Neuronal stem cell (in vitro differentiated cells): Measurements from ENCODE around the gene SLCO2A1.

Experiments
- DNase-seq: peaks from one replicate; pipeline ENCODE4 v3.0.0-alpha.2; 2013; ENCODE audit warnings: low spot score
- H2AFZ ChIP-seq: one replicate; pipeline ENCODE4 v1.6.1; 2013; ENCODE audit warnings: mild to moderate bottlenecking, low read length, inconsistent platforms
- H2AK5ac ChIP-seq: 2 replicates; pipeline ENCODE4 v1.6.1; 2013; ENCODE audit warnings: low read depth, mild to moderate bottlenecking, inconsistent platforms, low read length, moderate library complexity, mixed read lengths
- H2BK120ac ChIP-seq: 2 replicates; pipeline ENCODE4 v1.6.1; 2013; ENCODE audit warnings: low read depth, mild to moderate bottlenecking, inconsistent platforms, low read length, moderate library complexity, mixed read lengths
- H2BK12ac ChIP-seq: one replicate; pipeline ENCODE4 v1.6.1; 2013; ENCODE audit warnings: low read length, inconsistent platforms
- H2BK15ac ChIP-seq: 2 replicates; pipeline ENCODE4 v1.6.1; 2013; ENCODE audit warnings: mild to moderate bottlenecking, low read length, inconsistent platforms, mixed read lengths
- H2BK5ac ChIP-seq: one replicate; pipeline ENCODE4 v1.6.1; 2013; ENCODE audit warnings: inconsistent platforms, mild to moderate bottlenecking, low read length, moderate library complexity
- H3K14ac ChIP-seq: one replicate; pipeline ENCODE4 v1.6.1; 2013; ENCODE audit warnings: low read length, inconsistent platforms
- H3K18ac ChIP-seq: 2 replicates; pipeline ENCODE4 v1.6.1; 2013; ENCODE audit warnings: low read length, inconsistent platforms
- H3K23ac ChIP-seq: 2 replicates; pipeline ENCODE4 v1.6.1; 2013; ENCODE audit warnings: low read depth, mild to moderate bottlenecking, mixed read lengths, low read length, inconsistent platforms; ENCODE audit not compliant: poor library complexity
- H3K27ac ChIP-seq: replicated peaks from 3 replicates; pipeline ENCODE4 v1.5.1; 2013; ENCODE audit warnings: low read length, inconsistent platforms
- H3K27me3 ChIP-seq, 3 experiments: 2 replicates each; pipeline ENCODE4 v1.6.1; 2013; ENCODE audit warnings: low read length in 3 of 3, mild to moderate bottlenecking in 2 of 3, inconsistent platforms in 1 of 3, low read depth in 1 of 3, mixed read lengths in 1 of 3, moderate library complexity in 1 of 3; ENCODE audit not compliant: control insufficient read depth in 3 of 3, insufficient read depth in 3 of 3
- H3K36me3 ChIP-seq, 2 donors: replicated peaks in 1 of 2; 2 replicates each; pipeline ENCODE4 v1.6.1; 2013; ENCODE audit warnings: low read length in 2 of 2; ENCODE audit not compliant: control insufficient read depth in 2 of 2, insufficient read depth in 2 of 2
- H3K4ac ChIP-seq: 2 replicates; pipeline ENCODE4 v1.6.1; 2013; ENCODE audit warnings: inconsistent platforms, mild to moderate bottlenecking, low read length, moderate library complexity
- H3K4me1 ChIP-seq, 2 donors: 1 replicate in 1 of 2; 2 replicates in 1 of 2; pipeline ENCODE4 v1.6.1; 2013; ENCODE audit warnings: low read length in 2 of 2, low read depth in 1 of 2; ENCODE audit not compliant: control insufficient read depth in 2 of 2, insufficient read depth in 1 of 2
- H3K4me2 ChIP-seq: one replicate; pipeline ENCODE4 v1.6.1; 2013; ENCODE audit warnings: mild to moderate bottlenecking, low read length, inconsistent platforms; ENCODE audit not compliant: insufficient read depth, poor library complexity, severe bottlenecking
- H3K4me3 ChIP-seq, 2 donors: 2 replicates each; pipeline ENCODE4 v1.5.1; 2013; ENCODE audit warnings: low read length in 2 of 2, mild to moderate bottlenecking in 2 of 2, inconsistent platforms in 1 of 2, moderate library complexity in 1 of 2
- H3K79me1 ChIP-seq: one replicate; pipeline ENCODE4 v1.6.1; 2013; ENCODE audit warnings: low read depth, mild to moderate bottlenecking, inconsistent platforms, low read length, moderate library complexity
- H3K9ac ChIP-seq: one replicate; pipeline ENCODE4 v1.6.1; 2013; ENCODE audit warnings: mild to moderate bottlenecking, low read depth, low read length, inconsistent platforms; ENCODE audit not compliant: poor library complexity
- H3K9me3 ChIP-seq, 2 donors: replicated peaks in 1 of 2; 2 replicates each; pipeline versions ENCODE3 to v1.6.1; 2013; ENCODE audit warnings: low read length in 2 of 2, mild to moderate bottlenecking in 2 of 2, inconsistent platforms in 1 of 2, low read depth in 1 of 2, mixed read lengths in 1 of 2, moderate library complexity in 1 of 2; ENCODE audit not compliant: control insufficient read depth in 2 of 2, insufficient read depth in 1 of 2
- H4K8ac ChIP-seq: one replicate; pipeline ENCODE4 v1.6.1; 2013; ENCODE audit warnings: low read depth, mild to moderate bottlenecking, inconsistent platforms, low read length, moderate library complexity
- H4K91ac ChIP-seq: one replicate; pipeline ENCODE4 v1.6.1; 2013; ENCODE audit warnings: low read length, low read depth, mild to moderate bottlenecking, inconsistent platforms; ENCODE audit not compliant: poor library complexity
- WGBS, 2 donors: extraction: QIAGEN DNeasy Blood & Tissue Kit; methylation state at CpG; one replicate each; pipeline ENCODE4 v1.1.7; 2013; ENCODE audit warnings: missing lambda C conversion rate in 2 of 2, mixed read lengths in 1 of 2; ENCODE audit not compliant: insufficient read length in 2 of 2, insufficient replicate concordance in 1 of 2; ENCODE audit errors: extremely low coverage in 2 of 2; 5-methylcytosine and 5-hydroxymethylcytosine counted together

SLCO2A1 gene

DNA sequence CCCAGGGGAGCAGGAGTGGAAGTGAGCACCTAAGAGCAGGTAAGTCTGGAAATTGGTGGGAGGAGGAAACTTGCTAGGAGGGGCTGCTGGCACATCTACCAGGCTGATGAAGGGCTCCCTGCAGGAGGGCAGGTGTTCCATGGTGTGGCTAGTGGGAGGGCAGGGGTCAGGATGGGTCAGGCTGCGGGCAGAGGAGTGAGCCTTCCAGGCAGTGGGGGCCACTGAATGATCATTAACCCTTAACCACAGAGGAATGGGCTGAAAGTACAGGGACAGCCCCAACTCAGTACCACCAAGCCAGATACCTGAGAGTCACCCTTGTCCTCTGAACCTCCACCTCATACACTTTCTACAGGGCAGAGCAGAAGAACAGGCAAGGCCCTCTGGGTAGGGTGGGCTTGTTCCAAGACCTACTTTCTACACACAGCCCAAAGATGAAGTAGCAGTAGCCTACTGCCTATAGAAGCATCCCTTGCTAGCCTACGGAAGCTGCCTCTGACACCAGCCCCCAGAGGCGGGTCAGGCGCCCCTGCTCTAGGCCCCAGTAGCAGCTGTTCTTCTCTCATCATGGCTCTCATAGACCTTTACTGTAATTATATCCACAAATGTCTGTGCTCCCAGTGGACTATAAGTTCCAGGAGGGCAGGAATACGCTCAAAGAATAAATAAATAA is 138.6 kb downstream of the SLCO2A1 start:
- peak overlapping the region; percentile 39 for H3K14ac ChIP-seq
- H4K8ac ChIP-seq: no peak overlapping the region
- no peak overlapping the region for H2BK120ac ChIP-seq
- no peak overlapping the region for H3K4me3 ChIP-seq
- no peak for DNase-seq
- no peak overlapping the region for H3K9ac ChIP-seq
- H3K9me3 ChIP-seq: peaks cover 0 to 2% of the 10 kb centered on the region in 2 donors
- H3K23ac ChIP-seq: no peak overlapping the region
- H3K4me2 ChIP-seq: no peak overlapping the region
- peak overlapping the region; percentile 61 for H3K18ac ChIP-seq
- H2AFZ ChIP-seq: no peak overlapping the region
- peaks cover 3% of the 10 kb centered on the region for H3K79me1 ChIP-seq
- no peak overlapping the region for H2AK5ac ChIP-seq
- H3K36me3 ChIP-seq: no peaks in the 10 kb centered on the region
- peaks cover 0 to 48% (median 2%) of the 10 kb centered on the region in 3 experiments for H3K27me3 ChIP-seq
- H4K91ac ChIP-seq: no peak overlapping the region
- peaks cover 0 to 40% of the 10 kb centered on the region in 2 donors for H3K4me1 ChIP-seq
- WGBS, 2 donors: no CpG with 5 or more reads among the region's 5 CpGs
- no peak overlapping the region for H3K27ac ChIP-seq
- H2BK5ac ChIP-seq: no peak overlapping the region
- H2BK15ac ChIP-seq: no peak overlapping the region
- H3K4ac ChIP-seq: no peak overlapping the region
- H2BK12ac ChIP-seq: no peak overlapping the region

DNA sequence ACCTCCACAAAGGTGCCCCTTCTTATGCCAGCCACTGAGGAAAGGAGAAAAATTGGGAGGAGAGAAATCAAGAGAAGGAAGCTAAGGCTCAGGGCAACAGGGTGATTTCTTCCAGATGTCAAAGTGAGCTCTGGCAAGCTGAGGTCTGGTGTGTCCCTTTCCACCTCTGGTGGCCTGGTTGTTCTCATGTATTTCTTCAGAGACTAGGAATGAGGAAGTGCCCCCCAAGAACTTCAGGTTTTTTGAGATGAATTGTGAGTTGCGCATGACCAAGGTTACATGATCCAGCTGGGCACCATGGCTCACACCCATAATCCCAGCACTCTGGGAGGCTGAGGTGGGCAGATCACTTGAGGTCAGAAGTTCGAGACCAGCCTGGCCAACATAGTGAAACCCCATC is 139.7 kb downstream of the SLCO2A1 start:
- no peak overlapping the region for H2BK15ac ChIP-seq
- no peak overlapping the region for H4K91ac ChIP-seq
- DNase-seq: no peak
- H2AFZ ChIP-seq: no peak overlapping the region
- no peaks in the 10 kb centered on the region for H3K36me3 ChIP-seq
- H4K8ac ChIP-seq: no peak overlapping the region
- H3K4me3 ChIP-seq: no peak overlapping the region
- WGBS, 2 donors: no CpG with 5 or more reads among the region's 2 CpGs
- H2BK12ac ChIP-seq: no peak overlapping the region
- H2BK5ac ChIP-seq: no peak overlapping the region
- no peak overlapping the region for H3K23ac ChIP-seq
- H3K18ac ChIP-seq: no peak overlapping the region
- peaks cover 3% of the 10 kb centered on the region for H3K79me1 ChIP-seq
- H3K4me2 ChIP-seq: no peak overlapping the region
- H3K27me3 ChIP-seq: peaks cover 0 to 46% (median 0%) of the 10 kb centered on the region in 3 experiments
- peaks cover 0 to 40% of the 10 kb centered on the region in 2 donors for H3K4me1 ChIP-seq
- no peak overlapping the region for H3K27ac ChIP-seq
- no peak overlapping the region for H2BK120ac ChIP-seq
- no peak overlapping the region for H3K14ac ChIP-seq
- H3K9me3 ChIP-seq: peaks cover 0 to 2% of the 10 kb centered on the region in 2 donors
- H3K4ac ChIP-seq: no peak overlapping the region
- no peak overlapping the region for H2AK5ac ChIP-seq
- no peak overlapping the region for H3K9ac ChIP-seq

GRCh38 chr3:133888726-133889340 is 140.9 kb downstream of the SLCO2A1 start:
- no peak overlapping the region for H3K4ac ChIP-seq
- no peak overlapping the region for H3K4me3 ChIP-seq
- H3K14ac ChIP-seq: no peak overlapping the region
- no peak overlapping the region for H2AFZ ChIP-seq
- no peak overlapping the region for H2BK15ac ChIP-seq
- H4K91ac ChIP-seq: no peak overlapping the region
- no peak for DNase-seq
- no CpG with 5 or more reads among the region's 9 CpGs for WGBS, 2 donors
- H4K8ac ChIP-seq: no peak overlapping the region
- no peak overlapping the region for H2BK120ac ChIP-seq
- H3K36me3 ChIP-seq: no peaks in the 10 kb centered on the region
- H3K4me2 ChIP-seq: no peak overlapping the region
- H2BK5ac ChIP-seq: no peak overlapping the region
- H3K79me1 ChIP-seq: peaks cover 3% of the 10 kb centered on the region
- H3K4me1 ChIP-seq: peaks cover 0 to 34% of the 10 kb centered on the region in 2 donors
- peaks cover 0 to 36% (median 0%) of the 10 kb centered on the region in 3 experiments for H3K27me3 ChIP-seq
- H2BK12ac ChIP-seq: no peak overlapping the region
- no peak overlapping the region for H3K9ac ChIP-seq
- H2AK5ac ChIP-seq: no peak overlapping the region
- H3K9me3 ChIP-seq: peaks cover 0 to under 1% of the 10 kb centered on the region in 2 donors
- H3K27ac ChIP-seq: no peak overlapping the region
- H3K18ac ChIP-seq: no peak overlapping the region
- no peak overlapping the region for H3K23ac ChIP-seq
